Loucy (cell line): ENCODE results near the gene SYCP2L.

Experiments used
- H2AFZ ChIP-seq: fragments of 200-600 bp; sonication (generic); 2 replicates; pipeline ENCODE4 v1.6.0; 2016; ENCODE audit warnings: antibody characterized with exemption, mild to moderate bottlenecking, low read length, moderate library complexity
- H3F3A ChIP-seq: fragments of 200-600 bp; 2 replicates; pipeline ENCODE4 v1.6.0; 2016; ENCODE audit warnings: antibody characterized with exemption, low read depth, mild to moderate bottlenecking
- H3K27me3 ChIP-seq: fragments of 200-600 bp; sonication (generic); 2 replicates; pipeline ENCODE4 v1.6.1; 2014; ENCODE audit warnings: low read length, mild to moderate bottlenecking; ENCODE audit not compliant: insufficient read depth, poor library complexity, severe bottlenecking
- H3K36me3 ChIP-seq: fragments of 200-600 bp; sonication (generic); 2 replicates; pipeline ENCODE4 v1.6.1; 2016; ENCODE audit warnings: low read length; ENCODE audit not compliant: insufficient read depth
- H3K4me1 ChIP-seq: fragments of 200-600 bp; sonication (generic); 2 replicates; pipeline ENCODE4 v1.5.1; 2014; ENCODE audit warnings: low read length, mild to moderate bottlenecking; ENCODE audit not compliant: insufficient read depth, poor library complexity, severe bottlenecking
- H3K4me2 ChIP-seq: fragments of 200-600 bp; sonication (generic); 2 replicates; pipeline ENCODE4 v1.6.0; 2014; ENCODE audit warnings: antibody characterized with exemption, low read length, low read depth, mild to moderate bottlenecking; ENCODE audit not compliant: poor library complexity, severe bottlenecking
- H3K4me3 ChIP-seq: fragments of 200-600 bp; sonication (generic); 2 replicates; pipeline ENCODE4 v1.5.1; 2014; ENCODE audit warnings: low read length, mild to moderate bottlenecking, mixed read lengths; ENCODE audit not compliant: poor library complexity, severe bottlenecking
- H3K79me2 ChIP-seq: fragments of 200-600 bp; sonication (generic); 2 replicates; pipeline ENCODE4 v1.6.1; 2014; ENCODE audit warnings: low read length; ENCODE audit not compliant: insufficient read depth
- H3K9ac ChIP-seq: fragments of 200-600 bp; sonication (generic); 2 replicates; pipeline ENCODE4 v1.6.0; 2014; ENCODE audit warnings: mild to moderate bottlenecking, low read depth, low read length, moderate library complexity; ENCODE audit not compliant: poor library complexity, severe bottlenecking
- H3K9me2 ChIP-seq: fragments of 200-600 bp; sonication (generic); replicated peaks from 2 replicates; pipeline ENCODE4 v1.6.1; 2016; ENCODE audit warnings: low read depth, low read length, mixed read lengths
- H3K9me3 ChIP-seq: fragments of 200-600 bp; sonication (generic); 2 replicates; pipeline ENCODE4 v1.6.1; 2014; ENCODE audit warnings: mild to moderate bottlenecking, antibody characterized with exemption, low read length, low read depth; ENCODE audit not compliant: insufficient read depth
- H4K20me1 ChIP-seq: fragments of 200-600 bp; sonication (generic); 2 replicates; pipeline ENCODE4 v1.6.0; 2014; ENCODE audit warnings: antibody characterized with exemption, low read length, mild to moderate bottlenecking; ENCODE audit not compliant: insufficient read depth, poor library complexity, severe bottlenecking
- EZH2phosphoT487 ChIP-seq: fragments of 200-600 bp; IDR thresholded peaks from 2 replicates; pipeline ENCODE4 v1.6.1; 2018; ENCODE audit warnings: antibody characterized with exemption, mild to moderate bottlenecking, moderate library complexity, borderline replicate concordance
- TF ChIP-seq, protein P1 (sequence below): fragments of 200-600 bp; sonication (generic); conservative IDR thresholded peaks from 2 replicates; pipeline ENCODE4 v1.5.1; 2014; ENCODE audit warnings: mild to moderate bottlenecking, antibody characterized with exemption, low read length

Gene SYCP2L

DNA sequence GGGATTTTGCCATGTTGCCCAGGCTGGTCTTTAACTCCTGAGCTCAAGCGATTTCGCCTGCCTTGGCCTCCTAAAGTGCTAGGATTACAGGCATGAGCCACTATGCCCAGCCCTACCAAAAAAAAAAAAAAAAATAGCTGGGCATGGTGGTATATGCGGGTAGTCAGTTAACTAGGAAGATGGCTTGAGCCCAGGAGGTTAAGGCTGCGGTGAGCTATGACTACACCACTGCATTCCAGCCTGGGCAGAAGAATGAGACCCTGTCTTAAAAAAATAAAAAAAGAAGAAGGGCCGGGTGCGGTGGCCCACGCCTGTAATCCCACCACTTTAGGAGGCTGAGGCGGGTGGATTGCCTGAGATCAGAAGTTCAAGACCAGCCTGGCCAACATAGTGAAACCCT lies 107.0 kb downstream of the SYCP2L start:
- no peak overlapping the region for H3K9ac ChIP-seq
- no peaks in the 10 kb centered on the region for H4K20me1 ChIP-seq
- H3K4me1 ChIP-seq = no peaks in the 10 kb centered on the region
- H3K27me3 ChIP-seq = no peaks in the 10 kb centered on the region
- no peaks in the 10 kb centered on the region for H3K9me3 ChIP-seq
- H3F3A ChIP-seq = no peaks in the 10 kb centered on the region
- H3K9me2 ChIP-seq = no peaks in the 10 kb centered on the region
- no peak overlapping the region for H3K4me3 ChIP-seq
- H3K36me3 ChIP-seq = no peaks in the 10 kb centered on the region
- H3K4me2 ChIP-seq = no peak overlapping the region
- no peaks in the 10 kb centered on the region for H3K79me2 ChIP-seq
- no peak overlapping the region for H2AFZ ChIP-seq
- TF ChIP-seq EZH2phosphoT487 = no peak
- TF ChIP-seq, protein P1, sequence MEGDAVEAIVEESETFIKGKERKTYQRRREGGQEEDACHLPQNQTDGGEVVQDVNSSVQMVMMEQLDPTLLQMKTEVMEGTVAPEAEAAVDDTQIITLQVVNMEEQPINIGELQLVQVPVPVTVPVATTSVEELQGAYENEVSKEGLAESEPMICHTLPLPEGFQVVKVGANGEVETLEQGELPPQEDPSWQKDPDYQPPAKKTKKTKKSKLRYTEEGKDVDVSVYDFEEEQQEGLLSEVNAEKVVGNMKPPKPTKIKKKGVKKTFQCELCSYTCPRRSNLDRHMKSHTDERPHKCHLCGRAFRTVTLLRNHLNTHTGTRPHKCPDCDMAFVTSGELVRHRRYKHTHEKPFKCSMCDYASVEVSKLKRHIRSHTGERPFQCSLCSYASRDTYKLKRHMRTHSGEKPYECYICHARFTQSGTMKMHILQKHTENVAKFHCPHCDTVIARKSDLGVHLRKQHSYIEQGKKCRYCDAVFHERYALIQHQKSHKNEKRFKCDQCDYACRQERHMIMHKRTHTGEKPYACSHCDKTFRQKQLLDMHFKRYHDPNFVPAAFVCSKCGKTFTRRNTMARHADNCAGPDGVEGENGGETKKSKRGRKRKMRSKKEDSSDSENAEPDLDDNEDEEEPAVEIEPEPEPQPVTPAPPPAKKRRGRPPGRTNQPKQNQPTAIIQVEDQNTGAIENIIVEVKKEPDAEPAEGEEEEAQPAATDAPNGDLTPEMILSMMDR = no peak

GRCh38 chr6:10995114-10995707 lies 108.4 kb downstream of the SYCP2L start:
- H3K9ac ChIP-seq = no peak overlapping the region
- TF ChIP-seq EZH2phosphoT487 = no peak
- TF ChIP-seq, protein P1 = no peak

GRCh38 chr6:10999994-11000393 lies 113.1 kb downstream of the SYCP2L start:
- H3K4me1 ChIP-seq = no peaks in the 10 kb centered on the region
- H3K9me2 ChIP-seq = no peaks in the 10 kb centered on the region
- no peak overlapping the region for H3K4me2 ChIP-seq
- no peak overlapping the region for H2AFZ ChIP-seq
- no peak overlapping the region for H3K9ac ChIP-seq
- H3K27me3 ChIP-seq = no peaks in the 10 kb centered on the region
- H3F3A ChIP-seq = no peaks in the 10 kb centered on the region
- no peaks in the 10 kb centered on the region for H3K79me2 ChIP-seq
- H3K4me3 ChIP-seq = no peak overlapping the region
- H3K36me3 ChIP-seq = no peaks in the 10 kb centered on the region
- no peaks in the 10 kb centered on the region for H4K20me1 ChIP-seq
- H3K9me3 ChIP-seq = no peaks in the 10 kb centered on the region
- TF ChIP-seq, protein P1 = no peak
- no peak for TF ChIP-seq EZH2phosphoT487

More at GRCh38 chr6:10995114-10995707, 108.4 kb downstream of the SYCP2L start:
- Histone ChIP-seq H3K79me2 (no peaks in the 10 kb centered on the region), H3K4me2 (no peak overlapping the region), H3K4me1 (no peaks in the 10 kb centered on the region), H3K9me2 (no peaks in the 10 kb centered on the region), H3F3A (no peaks in the 10 kb centered on the region), H4K20me1 (no peaks in the 10 kb centered on the region), H2AFZ (no peak overlapping the region), H3K27me3 (no peaks in the 10 kb centered on the region), H3K9me3 (no peaks in the 10 kb centered on the region), H3K36me3 (no peaks in the 10 kb centered on the region), H3K4me3 (no peak overlapping the region)
